Panc1 (cell line): Measurements from ENCODE around the gene MORN2. TPM values are rescaled to one million over a fixed set of nuclear protein-coding genes. Genes with fewer than 3 reads are reported as not detected.

Experiments
- ATAC-seq: fragments of 200-7000 bp; cut with Tn5 transposase; 2 replicates; pipeline ENCODE4 v1.9.1; 2020; ENCODE audit warnings: mild to moderate bottlenecking, moderate library complexity
- BruUV-seq: library from RNA; stranded (reverse); fragments of 400-500 nt; replicated peaks from 2 replicates; lab custom pipeline; 2021; lab: Mats Ljungman, UMichigan
- CTCF ChIA-PET: fragments of 300-600 bp; sonication (Branson Sonifier 250); formaldehyde crosslinking; loops from one replicate; lab custom pipeline; 2022; ENCODE audit warnings: antibody characterized with exemption; lab: Charles Lee
- POLR2A ChIA-PET: fragments of 300-600 bp; sonication (Branson Sonifier 250); formaldehyde crosslinking; loops from one replicate; lab custom pipeline; 2022; ENCODE audit warnings: antibody characterized with exemption; lab: Charles Lee
- DNase-seq: peaks from one replicate; pipeline ENCODE4 v3.0.0-alpha.2; 2010; ENCODE audit warnings: low read depth, low spot score
- H3K27ac ChIP-seq: 2 replicates; pipeline ENCODE4 v1.5.1; 2011; ENCODE audit warnings: mild to moderate bottlenecking, low read length, inconsistent platforms
- H3K27me3 ChIP-seq: fragments of 200-500 bp; sonication (Bioruptor generic); 2 replicates; pipeline ENCODE4 v1.6.0; 2014; ENCODE audit warnings: low read length, inconsistent platforms; ENCODE audit not compliant: control insufficient read depth, insufficient read depth
- H3K36me3 ChIP-seq: fragments of 200-500 bp; sonication (Bioruptor generic); 2 replicates; pipeline ENCODE4 v1.5.1; 2014; ENCODE audit warnings: inconsistent platforms, mild to moderate bottlenecking, low read length, moderate library complexity; ENCODE audit not compliant: control insufficient read depth, insufficient read depth
- H3K4me1 ChIP-seq: 2 replicates; pipeline ENCODE4 v1.5.1; 2011; ENCODE audit warnings: inconsistent platforms, mild to moderate bottlenecking, low read length, moderate library complexity; ENCODE audit not compliant: control insufficient read depth, insufficient read depth
- H3K4me3 ChIP-seq, 2 experiments: 2 replicates each; pipeline ENCODE4 v1.5.1; 2011 to 2012; ENCODE audit warnings: low read depth in 2 of 2, low read length in 2 of 2, mild to moderate bottlenecking in 2 of 2, inconsistent platforms in 1 of 2, moderate library complexity in 1 of 2
- H3K9me3 ChIP-seq: fragments of 200-500 bp; sonication (Bioruptor generic); 2 replicates; pipeline ENCODE4 v1.5.1; 2014; ENCODE audit warnings: low read depth, mild to moderate bottlenecking, inconsistent platforms, low read length, moderate library complexity; ENCODE audit not compliant: control insufficient read depth, insufficient read depth
- POLR2AphosphoS5 ChIP-seq: IDR thresholded peaks from 2 replicates; pipeline ENCODE4 v1.6.1; 2012; ENCODE audit warnings: mild to moderate bottlenecking, low read depth, low read length, moderate library complexity
- SIN3A ChIP-seq: IDR thresholded peaks from 2 replicates; pipeline ENCODE4 v1.6.1; 2012; ENCODE audit warnings: low read depth, mild to moderate bottlenecking, low read length, moderate library complexity, borderline replicate concordance; ENCODE audit not compliant: insufficient read depth
- TCF7L2 ChIP-seq: IDR thresholded peaks from 2 replicates; pipeline ENCODE4 v1.6.1; 2011; ENCODE audit warnings: mild to moderate bottlenecking, low read depth, low read length, inconsistent platforms
- in situ Hi-C: cut with HindIII; loops from 2 replicates; pipeline ENCODE4 v1.10.0; 2016; ENCODE audit warnings: low sequenced_read_pairs, low pct_unique_long_range_greater_than_20kb
- intact Hi-C: fragments of 100-400 bp; cut with micrococcal nuclease; formaldehyde crosslinking; loops from one replicate; pipeline ENCODE4 v1.10.0; 2022; ENCODE audit not compliant: unreplicated experiment
- total RNA-seq: library from RNA; stranded (reverse); gene quantifications from one replicate; pipeline ENCODE4 v1.2.1, GENCODE V29; 2021; ENCODE audit not compliant: unreplicated experiment
- TF ChIP-seq, protein P1 (sequence below), 2 experiments: IDR thresholded peaks; 2 replicates each; pipeline ENCODE4 v1.6.1; 2011 to 2012; ENCODE audit warnings: low read depth in 2 of 2, control low read depth in 1 of 2, low read length in 1 of 2, mild to moderate bottlenecking in 1 of 2, moderate library complexity in 1 of 2; ENCODE audit not compliant: insufficient read depth in 1 of 2
- TF ChIP-seq, protein P2 (sequence below): fragments of 450-650 bp; IDR thresholded peaks from 2 replicates; pipeline ENCODE4 v1.5.1; 2017; ENCODE audit warnings: mild to moderate bottlenecking

MORN2 gene
- total RNA-seq, 1 experiment from 2014 or later = 10.1 TPM

DNA sequence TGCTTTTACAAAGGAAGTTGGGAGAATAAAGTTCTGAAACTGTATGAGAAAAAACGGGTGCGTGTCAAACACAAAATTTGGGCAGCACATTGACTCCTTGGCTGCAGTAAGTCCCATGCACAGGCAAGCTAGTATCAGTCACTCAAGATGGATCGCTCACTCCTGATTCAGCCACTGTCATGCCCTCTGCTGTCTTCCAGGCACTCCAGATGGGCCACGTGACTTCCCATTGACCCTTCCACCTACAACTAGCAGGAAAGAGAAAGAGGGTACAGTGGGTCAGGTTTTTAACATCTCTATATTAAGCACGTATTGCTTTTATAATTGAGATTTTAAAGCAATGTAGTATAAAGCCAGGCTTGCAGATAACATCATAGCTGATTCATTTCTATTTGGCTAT, 22.5 kb downstream of the MORN2 start:
- Histone ChIP-seq H3K4me1 (no peaks in the 10 kb centered on the region), H3K36me3 (no peaks in the 10 kb centered on the region), H3K9me3 (no peaks in the 10 kb centered on the region), H3K27ac (no peak overlapping the region), H3K27me3 (no peaks in the 10 kb centered on the region; the same call in 1 of the 2 replicates), H3K4me3 (no peak overlapping the region)
- DNase-seq (no peak), ATAC-seq (no peak)
- in situ Hi-C loops = no loop called here
- intact Hi-C loops = no loop called here
- no TSS peak for BruUV-seq
- POLR2A ChIA-PET = interaction anchor here (0.7 kb wide), 1 partner anchor 42 kb away, joined by 4 read pairs; no protein-coding TSS in a partner anchor
- TF ChIP-seq POLR2AphosphoS5 (no peak), TCF7L2 (no peak), SIN3A (no peak)
- TF ChIP-seq, protein P1, sequence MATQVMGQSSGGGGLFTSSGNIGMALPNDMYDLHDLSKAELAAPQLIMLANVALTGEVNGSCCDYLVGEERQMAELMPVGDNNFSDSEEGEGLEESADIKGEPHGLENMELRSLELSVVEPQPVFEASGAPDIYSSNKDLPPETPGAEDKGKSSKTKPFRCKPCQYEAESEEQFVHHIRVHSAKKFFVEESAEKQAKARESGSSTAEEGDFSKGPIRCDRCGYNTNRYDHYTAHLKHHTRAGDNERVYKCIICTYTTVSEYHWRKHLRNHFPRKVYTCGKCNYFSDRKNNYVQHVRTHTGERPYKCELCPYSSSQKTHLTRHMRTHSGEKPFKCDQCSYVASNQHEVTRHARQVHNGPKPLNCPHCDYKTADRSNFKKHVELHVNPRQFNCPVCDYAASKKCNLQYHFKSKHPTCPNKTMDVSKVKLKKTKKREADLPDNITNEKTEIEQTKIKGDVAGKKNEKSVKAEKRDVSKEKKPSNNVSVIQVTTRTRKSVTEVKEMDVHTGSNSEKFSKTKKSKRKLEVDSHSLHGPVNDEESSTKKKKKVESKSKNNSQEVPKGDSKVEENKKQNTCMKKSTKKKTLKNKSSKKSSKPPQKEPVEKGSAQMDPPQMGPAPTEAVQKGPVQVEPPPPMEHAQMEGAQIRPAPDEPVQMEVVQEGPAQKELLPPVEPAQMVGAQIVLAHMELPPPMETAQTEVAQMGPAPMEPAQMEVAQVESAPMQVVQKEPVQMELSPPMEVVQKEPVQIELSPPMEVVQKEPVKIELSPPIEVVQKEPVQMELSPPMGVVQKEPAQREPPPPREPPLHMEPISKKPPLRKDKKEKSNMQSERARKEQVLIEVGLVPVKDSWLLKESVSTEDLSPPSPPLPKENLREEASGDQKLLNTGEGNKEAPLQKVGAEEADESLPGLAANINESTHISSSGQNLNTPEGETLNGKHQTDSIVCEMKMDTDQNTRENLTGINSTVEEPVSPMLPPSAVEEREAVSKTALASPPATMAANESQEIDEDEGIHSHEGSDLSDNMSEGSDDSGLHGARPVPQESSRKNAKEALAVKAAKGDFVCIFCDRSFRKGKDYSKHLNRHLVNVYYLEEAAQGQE (IDR thresholded peaks at IDR 0.05; ENCODE audit: insufficient read depth in 1 of 2, low read depth in 2 of 2, low read length in 1 of 2) = no peak
- TF ChIP-seq, protein P2, sequence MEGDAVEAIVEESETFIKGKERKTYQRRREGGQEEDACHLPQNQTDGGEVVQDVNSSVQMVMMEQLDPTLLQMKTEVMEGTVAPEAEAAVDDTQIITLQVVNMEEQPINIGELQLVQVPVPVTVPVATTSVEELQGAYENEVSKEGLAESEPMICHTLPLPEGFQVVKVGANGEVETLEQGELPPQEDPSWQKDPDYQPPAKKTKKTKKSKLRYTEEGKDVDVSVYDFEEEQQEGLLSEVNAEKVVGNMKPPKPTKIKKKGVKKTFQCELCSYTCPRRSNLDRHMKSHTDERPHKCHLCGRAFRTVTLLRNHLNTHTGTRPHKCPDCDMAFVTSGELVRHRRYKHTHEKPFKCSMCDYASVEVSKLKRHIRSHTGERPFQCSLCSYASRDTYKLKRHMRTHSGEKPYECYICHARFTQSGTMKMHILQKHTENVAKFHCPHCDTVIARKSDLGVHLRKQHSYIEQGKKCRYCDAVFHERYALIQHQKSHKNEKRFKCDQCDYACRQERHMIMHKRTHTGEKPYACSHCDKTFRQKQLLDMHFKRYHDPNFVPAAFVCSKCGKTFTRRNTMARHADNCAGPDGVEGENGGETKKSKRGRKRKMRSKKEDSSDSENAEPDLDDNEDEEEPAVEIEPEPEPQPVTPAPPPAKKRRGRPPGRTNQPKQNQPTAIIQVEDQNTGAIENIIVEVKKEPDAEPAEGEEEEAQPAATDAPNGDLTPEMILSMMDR = no peak
- CTCF ChIA-PET = no interaction called here

DNA sequence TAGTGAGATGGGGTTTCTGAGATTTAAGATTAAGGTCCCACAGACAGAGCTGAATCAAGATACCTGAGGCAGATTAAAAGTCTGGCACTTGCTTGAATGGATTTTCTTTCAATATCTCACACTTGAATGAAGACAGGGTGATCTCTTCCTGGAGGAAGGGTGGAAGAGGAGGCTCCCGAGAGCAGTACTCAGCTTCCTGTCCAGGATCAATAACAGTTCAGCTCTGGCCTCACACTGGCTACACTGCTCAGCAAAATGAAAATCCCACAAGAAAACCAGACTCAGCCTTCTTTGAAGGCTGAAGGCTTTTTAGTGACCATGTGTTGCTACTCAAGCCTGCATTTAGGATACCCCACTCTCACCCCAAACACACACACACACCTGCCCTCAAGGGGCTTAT, 24.9 kb downstream of the MORN2 start:
- POLR2A ChIA-PET = no interaction called here
- intact Hi-C loops = no loop called here
- CTCF ChIA-PET = interaction anchor here (1.5 kb wide), 1 partner anchor 329 kb away, joined by 3 read pairs; no protein-coding TSS in a partner anchor

DNA sequence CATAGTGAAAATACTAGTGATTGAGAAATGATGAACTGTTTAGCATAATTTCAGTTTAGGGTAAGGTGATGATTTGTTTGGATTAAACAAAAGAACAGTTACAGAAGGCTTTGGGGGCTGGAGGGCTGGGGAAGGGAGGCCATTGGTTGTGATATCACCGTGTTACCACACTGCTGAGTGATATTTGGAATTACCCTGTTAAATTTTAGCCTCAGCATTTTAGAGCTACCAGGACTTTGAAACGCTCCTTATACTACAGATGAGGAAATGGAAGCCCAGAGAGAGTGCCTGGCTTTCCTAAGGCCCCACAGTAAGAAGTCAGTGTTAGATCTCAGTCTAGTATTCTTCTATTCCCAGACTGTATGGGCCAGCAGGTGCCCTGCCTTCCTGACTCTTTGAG, 29.5 kb downstream of the MORN2 start:
- H3K9me3 ChIP-seq = no peaks in the 10 kb centered on the region
- CTCF ChIA-PET = no interaction called here
- POLR2A ChIA-PET = no interaction called here
- in situ Hi-C loops = no loop called here
- H3K27me3 ChIP-seq = no peaks in the 10 kb centered on the region
- ATAC-seq (no peak), DNase-seq (no peak)
- no TSS peak for BruUV-seq
- intact Hi-C loops = no loop called here
- no peaks in the 10 kb centered on the region for H3K4me1 ChIP-seq
- no peaks in the 10 kb centered on the region for H3K36me3 ChIP-seq
- TF ChIP-seq TCF7L2 (no peak), POLR2AphosphoS5 (no peak), SIN3A (no peak)
- TF ChIP-seq, protein P2 = no peak
- TF ChIP-seq, protein P1 (IDR thresholded peaks at IDR 0.05; ENCODE audit: insufficient read depth in 1 of 2, low read depth in 2 of 2, low read length in 1 of 2) = no peak
- no peak overlapping the region for H3K4me3 ChIP-seq
- no peak overlapping the region for H3K27ac ChIP-seq

More for the DNA sequence above, 24.9 kb downstream of the MORN2 start:
- no peak for DNase-seq
- Histone ChIP-seq H3K4me3 (no peak overlapping the region), H3K4me1 (no peaks in the 10 kb centered on the region), H3K36me3 (no peaks in the 10 kb centered on the region), H3K27me3 (no peaks in the 10 kb centered on the region; the same call in 1 of the 2 replicates), H3K9me3 (no peaks in the 10 kb centered on the region), H3K27ac (no peak overlapping the region)
- no peak for TF ChIP-seq TCF7L2
- no peak for TF ChIP-seq SIN3A
- ATAC-seq = no peak
- BruUV-seq = no TSS peak
- in situ Hi-C loops = no loop called here
